ENCODE measurements around the gene WHAMM.

DNA sequence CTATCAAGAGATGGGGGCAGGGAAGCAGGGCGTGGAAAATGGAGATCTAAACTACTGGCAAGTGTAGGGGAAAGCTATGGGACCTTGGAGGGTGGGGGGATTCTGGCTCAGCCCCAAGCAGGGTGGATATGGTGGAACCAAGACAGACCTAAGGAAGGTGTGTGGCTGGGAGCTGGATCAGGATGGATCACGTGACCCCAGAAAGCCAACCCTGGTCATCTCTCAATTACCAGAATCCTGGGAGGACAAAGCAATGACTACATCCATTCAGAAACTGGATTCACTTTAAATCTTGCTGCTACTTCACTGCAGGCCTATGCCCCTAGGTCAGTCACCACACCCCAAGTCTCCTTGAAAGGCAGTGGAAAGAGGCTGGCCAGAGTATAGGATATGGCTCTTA, 68.4 kb downstream of the WHAMM start:
- TF ChIP-seq, protein P1, sequence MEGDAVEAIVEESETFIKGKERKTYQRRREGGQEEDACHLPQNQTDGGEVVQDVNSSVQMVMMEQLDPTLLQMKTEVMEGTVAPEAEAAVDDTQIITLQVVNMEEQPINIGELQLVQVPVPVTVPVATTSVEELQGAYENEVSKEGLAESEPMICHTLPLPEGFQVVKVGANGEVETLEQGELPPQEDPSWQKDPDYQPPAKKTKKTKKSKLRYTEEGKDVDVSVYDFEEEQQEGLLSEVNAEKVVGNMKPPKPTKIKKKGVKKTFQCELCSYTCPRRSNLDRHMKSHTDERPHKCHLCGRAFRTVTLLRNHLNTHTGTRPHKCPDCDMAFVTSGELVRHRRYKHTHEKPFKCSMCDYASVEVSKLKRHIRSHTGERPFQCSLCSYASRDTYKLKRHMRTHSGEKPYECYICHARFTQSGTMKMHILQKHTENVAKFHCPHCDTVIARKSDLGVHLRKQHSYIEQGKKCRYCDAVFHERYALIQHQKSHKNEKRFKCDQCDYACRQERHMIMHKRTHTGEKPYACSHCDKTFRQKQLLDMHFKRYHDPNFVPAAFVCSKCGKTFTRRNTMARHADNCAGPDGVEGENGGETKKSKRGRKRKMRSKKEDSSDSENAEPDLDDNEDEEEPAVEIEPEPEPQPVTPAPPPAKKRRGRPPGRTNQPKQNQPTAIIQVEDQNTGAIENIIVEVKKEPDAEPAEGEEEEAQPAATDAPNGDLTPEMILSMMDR (conservative IDR thresholded peaks at IDR 0.05; ENCODE audit: low read depth, low read length), result no peak
- no peak for TF ChIP-seq FOS (IDR thresholded peaks at IDR 0.05; ENCODE audit: low read depth, low read length)
- no peak for TF ChIP-seq SMC3 (IDR thresholded peaks at IDR 0.05; ENCODE audit: low read depth, low read length)
- no peak for TF ChIP-seq CEBPB (IDR thresholded peaks at IDR 0.05; ENCODE audit: low read depth, low read length)
- no peak for TF ChIP-seq RFX5 (IDR thresholded peaks at IDR 0.05; ENCODE audit: low read depth, low read length)
- no peak for TF ChIP-seq RAD21 (IDR thresholded peaks at IDR 0.05; ENCODE audit: low read length)
- TF ChIP-seq POLR2A (IDR thresholded peaks at IDR 0.05; ENCODE audit: low read depth, low read length), result no peak
- TF ChIP-seq, protein P2, sequence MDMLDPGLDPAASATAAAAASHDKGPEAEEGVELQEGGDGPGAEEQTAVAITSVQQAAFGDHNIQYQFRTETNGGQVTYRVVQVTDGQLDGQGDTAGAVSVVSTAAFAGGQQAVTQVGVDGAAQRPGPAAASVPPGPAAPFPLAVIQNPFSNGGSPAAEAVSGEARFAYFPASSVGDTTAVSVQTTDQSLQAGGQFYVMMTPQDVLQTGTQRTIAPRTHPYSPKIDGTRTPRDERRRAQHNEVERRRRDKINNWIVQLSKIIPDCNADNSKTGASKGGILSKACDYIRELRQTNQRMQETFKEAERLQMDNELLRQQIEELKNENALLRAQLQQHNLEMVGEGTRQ (IDR thresholded peaks at IDR 0.05; ENCODE audit: low read depth, low read length), result no peak
- no peak for TF ChIP-seq NFE2L2 (IDR thresholded peaks at IDR 0.05; ENCODE audit: low read depth, low read length)
